ENCODE results near the gene MYO1B.
A peak's percentile ranks its signal among the peaks of the same experiment; 100 is the strongest.

The MYO1B gene

DNA sequence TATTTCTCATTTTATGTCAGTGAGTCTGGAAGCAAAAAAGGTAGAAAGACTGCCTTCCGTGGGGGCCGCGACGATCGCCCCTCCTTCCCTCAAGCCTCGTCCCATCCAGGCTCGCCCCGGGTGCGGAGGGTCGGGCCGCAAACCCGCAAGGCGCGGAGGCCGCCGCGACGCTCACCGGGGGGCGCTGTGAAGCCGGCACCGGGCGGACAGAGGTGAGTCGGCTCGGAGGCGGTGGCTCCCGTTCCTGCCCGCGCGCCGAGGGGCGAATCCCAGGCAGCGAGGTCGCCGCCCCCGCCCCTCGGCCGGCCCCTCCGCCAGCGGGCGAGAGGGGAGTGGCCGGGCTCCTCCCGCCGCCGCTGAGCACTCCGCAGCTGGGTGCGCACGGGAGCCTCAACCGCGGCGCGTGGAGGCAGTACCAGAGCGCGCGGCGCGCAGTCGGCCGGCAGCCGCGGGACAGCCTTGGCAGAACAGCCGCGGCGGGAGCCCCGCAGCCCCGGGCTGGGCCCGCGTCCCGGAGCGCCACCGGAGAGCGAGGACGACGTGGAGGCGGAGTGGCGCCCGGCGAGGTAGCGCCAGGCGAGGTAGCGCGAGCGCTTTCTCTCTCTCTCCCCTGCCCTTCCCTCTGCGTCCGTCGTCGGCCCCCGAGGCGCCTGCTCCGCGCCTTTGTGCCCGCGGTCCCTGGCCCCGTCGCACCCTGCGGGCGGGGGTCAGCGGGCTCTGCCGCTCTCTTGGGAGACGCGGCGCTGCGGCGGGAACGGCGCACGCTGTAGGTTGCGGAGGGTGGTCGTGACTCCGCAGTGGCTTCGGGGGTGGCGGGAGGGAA lies at the start of gene MYO1B:
TSS of gene MYO1B (plus strand) at position 359 of the 823 bp plus-strand sequence. CDS start 31,492 bp downstream, outside the sequence.
- DNase-seq, result peak; percentile 87

GRCh38 chr2:191197096-191197495 lies 48.1 kb upstream of the MYO1B start:
- no peak for DNase-seq

DNA sequence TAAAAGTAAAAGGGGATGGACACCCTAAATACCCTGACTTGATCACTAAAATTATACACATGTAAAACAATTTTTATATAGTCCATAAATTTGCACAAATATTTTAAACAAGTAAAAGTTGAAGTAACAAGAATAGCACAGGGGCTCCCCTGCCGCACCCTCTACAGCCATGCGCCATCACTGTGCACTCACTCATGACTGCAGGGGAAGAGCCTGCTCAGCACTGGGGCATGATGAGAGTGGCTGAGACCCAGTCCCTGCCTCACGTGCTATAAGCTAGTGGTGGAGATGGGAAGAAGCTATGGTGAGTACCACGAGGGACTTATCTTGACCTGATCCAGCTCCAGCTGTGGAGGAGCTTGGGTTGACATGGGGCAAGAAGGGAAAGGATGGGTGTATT lies 46.9 kb upstream of the MYO1B start:
- DNase-seq, result no peak

- DNase-seq, result no peak
These were observed 45.2 kb upstream of the MYO1B start for GRCh38 chr2:191199929-191200512.

DNA sequence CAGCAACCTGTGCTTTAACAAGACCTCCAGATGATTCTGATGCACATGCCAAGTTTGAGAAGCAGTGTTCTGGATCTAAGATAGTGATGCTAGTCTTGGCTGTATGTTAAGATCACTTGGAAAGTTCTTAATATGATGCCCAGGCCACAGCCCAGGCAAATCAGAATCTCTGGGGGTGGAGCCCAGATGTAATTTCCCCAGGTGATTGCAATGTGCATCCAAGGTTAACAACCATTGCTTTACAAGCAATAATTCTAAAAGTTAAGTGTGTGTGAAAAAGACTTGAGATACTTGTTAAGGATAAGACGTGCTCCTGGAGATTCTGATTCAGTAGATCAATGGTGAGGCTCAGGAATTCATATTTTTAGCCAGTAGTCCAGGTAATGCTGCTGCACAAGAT lies 44.3 kb upstream of the MYO1B start:
- no peak for DNase-seq

DNA sequence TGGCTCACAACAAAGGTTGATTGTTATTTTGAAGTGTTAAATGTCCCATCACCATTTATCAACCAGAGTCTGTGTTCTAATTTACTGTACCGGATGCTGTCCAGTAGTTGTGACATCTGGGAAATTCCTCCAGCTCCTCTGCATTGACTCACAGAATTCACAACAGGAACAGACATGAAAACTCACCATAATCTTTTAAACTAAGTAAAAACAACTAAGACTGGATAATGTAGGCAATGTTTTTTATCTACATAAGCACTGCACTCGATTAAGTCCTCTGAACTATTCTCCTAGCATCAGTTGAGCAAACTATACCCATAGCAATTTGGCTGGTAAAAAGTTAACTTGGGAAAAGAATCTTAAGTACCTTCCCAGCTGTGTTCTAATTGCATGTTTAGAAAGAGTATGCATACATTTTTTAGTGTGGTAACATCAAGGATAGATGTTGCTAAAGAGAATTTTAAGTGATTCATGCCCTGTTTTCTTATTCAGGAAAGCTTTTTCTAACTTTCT lies 42.9 kb upstream of the MYO1B start:
- no peak for DNase-seq

GRCh38 chr2:191202881-191203397 lies 42.3 kb upstream of the MYO1B start:
- no peak for DNase-seq

DNA sequence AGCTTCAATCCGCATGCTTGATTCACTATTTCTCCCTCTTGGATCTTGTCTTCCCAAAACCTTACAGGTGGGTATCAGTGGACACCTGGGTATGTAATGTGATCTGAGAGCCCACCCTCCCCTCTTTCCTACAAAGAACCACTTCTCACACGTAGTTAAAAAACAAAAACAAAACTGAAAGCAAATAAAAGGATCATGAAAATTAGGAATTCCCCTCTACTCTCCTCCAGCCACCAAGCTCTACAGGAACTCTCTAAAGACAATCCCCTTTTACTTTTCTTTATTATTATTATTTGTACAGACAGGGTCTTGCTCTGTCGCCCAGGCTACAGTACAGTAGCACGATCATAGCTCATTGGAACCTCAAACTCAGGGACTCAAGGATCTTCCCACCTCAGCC lies 40.8 kb upstream of the MYO1B start:
- DNase-seq, result no peak

DNA sequence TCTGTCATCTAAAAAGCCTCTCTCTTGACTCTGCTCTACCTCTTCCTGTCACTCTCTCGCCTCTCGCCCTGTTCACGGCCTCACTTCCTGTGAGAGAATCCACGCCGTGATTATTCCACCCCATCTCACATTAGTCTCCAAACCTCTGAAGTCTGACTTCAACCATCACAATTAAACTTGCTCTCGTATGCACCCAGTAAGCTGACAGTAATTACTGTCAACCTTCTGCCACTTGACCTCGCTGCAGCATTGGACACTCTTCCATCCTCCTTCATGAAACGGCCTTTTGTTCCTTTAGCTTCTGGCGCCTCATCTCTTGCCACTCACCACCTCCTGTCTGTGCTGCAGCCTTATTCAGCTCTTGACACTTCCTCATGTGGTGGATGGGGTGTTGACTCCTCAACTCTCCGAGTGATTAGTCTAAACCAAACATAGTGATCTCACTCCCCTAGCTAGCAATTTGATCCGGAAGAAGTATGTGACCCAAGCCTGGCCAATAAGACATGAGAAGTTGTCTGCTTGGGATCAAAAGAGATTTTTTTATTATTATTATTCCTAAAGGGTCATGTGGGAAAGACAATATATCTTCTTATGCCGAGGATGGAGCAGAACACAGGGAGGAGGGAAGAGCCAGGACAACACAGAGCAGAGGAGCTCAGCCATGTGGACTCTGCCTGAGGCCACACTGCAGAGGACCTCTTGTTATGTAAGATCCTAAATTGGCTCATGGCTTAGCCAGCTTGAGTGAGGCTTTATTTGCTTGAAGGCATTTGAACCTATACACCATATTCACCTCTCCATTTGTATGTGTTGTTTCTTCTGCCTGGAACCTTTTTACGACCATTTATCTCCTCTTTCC lies 38.4 kb upstream of the MYO1B start:
- no peak for DNase-seq

DNA sequence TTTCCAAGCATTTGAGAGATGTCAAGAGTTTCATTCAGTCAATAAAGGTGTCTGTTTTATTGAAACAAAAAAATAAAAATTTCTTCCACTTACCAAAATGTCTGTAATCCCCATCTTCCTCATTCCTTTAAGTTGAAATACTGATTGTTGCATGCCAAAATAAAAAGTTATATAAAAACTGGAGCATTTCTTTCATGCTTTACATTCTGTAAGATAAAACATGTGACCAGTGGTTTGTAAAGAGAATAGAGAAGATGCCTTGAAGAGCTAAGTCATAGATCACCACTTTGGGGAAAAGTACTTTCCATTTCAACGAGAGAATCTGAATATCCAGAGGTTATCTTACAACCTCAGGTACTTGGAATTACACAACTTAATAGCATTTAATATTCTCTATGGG lies 35.9 kb upstream of the MYO1B start:
- no peak for DNase-seq

DNA sequence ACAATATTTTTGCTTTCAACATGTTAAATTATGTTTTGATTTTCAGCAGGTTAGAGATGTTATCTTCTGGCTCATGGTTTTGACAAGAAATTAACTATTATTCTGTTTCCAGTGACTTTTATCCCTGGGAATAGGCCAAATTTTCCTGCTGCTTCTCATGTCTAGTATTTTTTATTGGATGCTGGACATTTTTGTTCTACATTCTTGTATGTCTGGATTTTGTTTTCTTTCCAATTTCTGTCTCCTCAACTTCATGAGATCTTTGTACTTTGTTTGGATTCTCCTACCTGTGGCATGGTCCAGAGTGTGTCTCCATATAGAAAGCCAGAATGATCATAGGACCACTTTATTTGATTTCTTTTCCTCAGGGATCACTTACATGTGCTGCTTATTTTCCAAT lies 33.1 kb upstream of the MYO1B start:
- no peak for DNase-seq

GRCh38 chr2:191213333-191213732 lies 31.9 kb upstream of the MYO1B start:
- no peak for DNase-seq

DNA sequence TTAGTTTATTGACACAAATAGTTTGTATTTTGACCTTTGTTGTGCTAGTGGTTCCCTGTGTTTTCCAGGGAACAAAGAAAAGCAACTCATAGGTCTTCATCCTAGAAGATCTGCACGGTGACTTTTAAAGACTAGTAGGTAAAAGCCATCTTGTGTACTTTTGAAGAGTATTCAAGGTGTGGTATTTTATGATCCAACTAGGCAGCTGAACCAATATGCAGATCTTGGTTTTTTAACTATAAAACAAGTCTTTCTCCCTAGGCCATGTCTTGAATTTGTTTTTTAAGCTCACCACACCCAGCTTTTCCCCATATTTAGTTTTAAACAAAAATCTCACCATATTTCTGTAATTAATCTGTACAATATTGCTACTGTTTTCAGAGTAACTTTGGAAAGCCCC lies 30.0 kb upstream of the MYO1B start:
- no peak for DNase-seq

- DNase-seq, result no peak
These were observed 29.5 kb upstream of the MYO1B start for GRCh38 chr2:191215666-191216065.

DNA sequence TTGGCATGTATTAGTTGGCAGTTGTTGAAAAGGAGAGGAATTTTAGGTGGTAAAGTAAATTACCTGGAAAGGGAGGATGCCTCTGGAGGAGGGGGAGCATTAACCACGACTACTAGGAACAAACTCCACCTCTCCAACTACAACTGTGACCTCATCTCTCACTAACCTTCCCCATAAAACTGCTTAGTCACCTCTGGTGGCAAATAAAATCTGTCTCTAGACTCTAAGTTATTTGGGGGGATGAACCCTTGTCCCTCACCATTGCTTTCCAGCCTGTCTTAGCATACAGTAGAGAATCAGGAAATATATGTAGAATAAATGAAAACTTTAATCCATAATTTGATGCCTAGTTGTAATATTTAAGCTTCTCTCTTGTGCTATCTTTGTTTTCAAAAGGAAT lies 27.6 kb upstream of the MYO1B start:
- no peak for DNase-seq

- DNase-seq, result peak; percentile 57
These were observed 26.8 kb upstream of the MYO1B start for GRCh38 chr2:191218292-191218898.

DNA sequence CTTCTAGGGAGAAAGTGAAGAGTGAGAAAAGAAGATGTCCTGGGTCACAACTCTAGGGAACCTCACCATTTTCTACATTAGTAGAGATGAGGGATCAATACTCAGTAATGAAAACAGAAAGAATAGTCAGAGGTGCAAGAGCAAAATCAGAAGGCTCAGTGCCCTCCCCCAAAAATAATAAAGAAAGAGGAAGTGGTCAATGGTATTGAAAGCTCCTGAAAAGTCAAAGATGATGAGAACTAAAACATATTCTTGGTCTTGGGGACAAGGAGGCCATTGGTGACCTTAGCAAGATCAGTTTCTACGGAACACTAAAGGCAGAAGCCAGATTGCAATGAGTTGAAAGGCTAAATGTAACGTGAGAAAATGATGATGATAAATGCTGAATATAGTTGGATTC lies 24.5 kb upstream of the MYO1B start:
- DNase-seq, result no peak

GRCh38 chr2:191221666-191222065 lies 23.5 kb upstream of the MYO1B start:
- DNase-seq, result no peak

DNA sequence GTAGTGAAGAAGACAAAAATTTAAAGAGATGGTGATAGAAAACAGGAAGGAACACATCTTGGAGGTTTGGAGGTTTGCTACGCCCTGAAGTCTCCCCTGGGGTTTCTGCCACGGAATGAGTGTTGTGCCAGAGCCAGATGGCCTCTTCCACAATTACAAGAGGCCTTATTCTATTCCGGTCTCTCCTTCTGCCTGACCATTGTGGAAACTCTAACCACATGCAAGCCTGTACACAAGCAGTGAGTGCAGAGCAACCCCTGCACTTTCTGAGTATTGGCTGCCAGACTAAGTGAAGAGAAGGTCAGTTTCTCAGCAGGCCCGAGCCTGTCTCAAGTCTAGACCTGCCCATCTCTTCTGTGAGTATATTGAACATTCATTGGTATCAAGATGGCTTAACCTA lies 22.7 kb upstream of the MYO1B start:
- DNase-seq, result no peak

DNA sequence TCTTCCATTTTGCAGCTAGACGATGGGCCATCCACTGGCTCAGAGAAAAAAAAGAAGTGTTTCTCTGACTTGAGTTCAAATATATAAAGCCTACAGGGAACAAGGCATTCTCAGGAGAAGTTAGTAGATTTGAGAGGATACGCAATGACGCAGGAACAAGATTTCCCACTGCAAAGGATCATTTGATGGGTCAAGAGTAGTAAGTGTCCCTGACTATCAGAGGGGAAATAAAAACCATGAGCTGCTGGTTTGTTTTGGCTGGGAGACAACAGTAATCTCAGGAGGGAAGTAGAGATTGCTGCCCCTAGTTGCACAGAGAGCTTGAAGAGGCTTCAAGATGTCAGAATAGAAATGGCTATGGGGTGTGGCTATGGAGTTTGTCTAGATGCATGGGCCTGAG lies 22.3 kb upstream of the MYO1B start:
- no peak for DNase-seq

GRCh38 chr2:191225126-191225525 lies 20.1 kb upstream of the MYO1B start:
- no peak for DNase-seq

DNA sequence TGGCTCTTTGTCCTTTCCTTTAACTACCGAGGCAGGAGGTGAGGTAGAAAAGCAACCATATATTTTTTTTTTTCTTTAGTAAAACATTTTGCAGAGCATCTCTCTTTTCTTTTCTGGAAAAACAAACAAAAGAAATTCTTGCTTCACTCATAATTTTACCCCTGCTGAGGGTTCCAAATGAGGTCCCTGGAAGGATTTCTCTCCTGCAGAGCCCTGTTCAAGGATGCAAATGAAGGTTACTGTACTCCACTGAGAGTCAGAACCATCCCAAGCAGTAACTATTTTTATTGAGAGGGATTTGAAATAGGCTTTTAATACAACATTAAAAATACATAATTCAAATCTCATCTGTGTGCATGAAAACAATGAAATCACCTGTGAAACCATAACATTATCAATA lies 19.5 kb upstream of the MYO1B start:
- DNase-seq, result no peak

GRCh38 chr2:191226196-191226595 lies 19.0 kb upstream of the MYO1B start:
- no peak for DNase-seq

Measured in right forelimb (tissue), 1 donor.